ENCODE results near the gene TGFA. TPM values are rescaled to one million over a fixed set of nuclear protein-coding genes. Genes with fewer than 3 reads are reported as not detected.

Gene TGFA
- total and polyA plus RNA-seq, 2 experiments from 2014 or later, result 2.6 to 5.6 TPM

GRCh38 chr2:70537840-70538239 is 15.8 kb downstream of the TGFA start:
- TF ChIP-seq EZH2phosphoT487 (IDR thresholded peaks at IDR 0.05; ENCODE audit: low read depth, severe bottlenecking, unreplicated experiment) (no peak), CTCF (IDR thresholded peaks at IDR 0.05; ENCODE audit: poor library complexity) (no peak), EZH2 (IDR thresholded peaks at IDR 0.05; ENCODE audit: borderline replicate concordance) (no peak)
- no peaks in the 10 kb centered on the region for H3K9me3 ChIP-seq (ENCODE audit: low read depth)
- WGBS (ENCODE audit: low lambda C conversion rate, missing lambda C conversion rate), result 91% methylated on average over 1 of the region's 1 CpG
- H3K4me3 ChIP-seq, result no peak overlapping the region
- peaks cover 4% of the 10 kb centered on the region for H3K4me1 ChIP-seq (ENCODE audit: insufficient read depth)
- no peaks in the 10 kb centered on the region for H3K27me3 ChIP-seq
- no peak overlapping the region for H3K27ac ChIP-seq
- H3K9me2 ChIP-seq (replicated peaks; ENCODE audit: insufficient read depth), result no peaks in the 10 kb centered on the region
- no peak for DNase-seq (ENCODE audit: low spot score)
- H3K79me2 ChIP-seq, result no peaks in the 10 kb centered on the region
- no peak overlapping the region for H3K4me2 ChIP-seq
- no peaks in the 10 kb centered on the region for H3K36me3 ChIP-seq (replicated peaks; ENCODE audit: insufficient read depth, low read depth)
- H4K20me1 ChIP-seq (ENCODE audit: insufficient read depth, poor library complexity, severe bottlenecking), result no peaks in the 10 kb centered on the region
- H2AFZ ChIP-seq, result no peak overlapping the region

- H2AFZ ChIP-seq, result no peak overlapping the region
- no peak overlapping the region for H3K4me3 ChIP-seq
- H3K27me3 ChIP-seq, result no peaks in the 10 kb centered on the region
- H3K4me1 ChIP-seq (ENCODE audit: insufficient read depth), result peaks cover 4% of the 10 kb centered on the region
- H3K27ac ChIP-seq, result no peak overlapping the region
- no peak for TF ChIP-seq EZH2phosphoT487 (IDR thresholded peaks at IDR 0.05; ENCODE audit: low read depth, severe bottlenecking, unreplicated experiment)
- TF ChIP-seq CTCF (IDR thresholded peaks at IDR 0.05; ENCODE audit: poor library complexity), result no peak
- no peak for TF ChIP-seq EZH2 (IDR thresholded peaks at IDR 0.05; ENCODE audit: borderline replicate concordance)
- no peak overlapping the region for H3K4me2 ChIP-seq
- WGBS (ENCODE audit: low lambda C conversion rate, missing lambda C conversion rate), result 100% methylated on average over 2 of the region's 2 CpGs
- H3K9me3 ChIP-seq (ENCODE audit: low read depth), result no peaks in the 10 kb centered on the region
- no peaks in the 10 kb centered on the region for H3K79me2 ChIP-seq
- H3K9me2 ChIP-seq (replicated peaks; ENCODE audit: insufficient read depth), result no peaks in the 10 kb centered on the region
- no peaks in the 10 kb centered on the region for H3K36me3 ChIP-seq (replicated peaks; ENCODE audit: insufficient read depth, low read depth)
- DNase-seq (ENCODE audit: low spot score), result no peak
- no peaks in the 10 kb centered on the region for H4K20me1 ChIP-seq (ENCODE audit: insufficient read depth, poor library complexity, severe bottlenecking)
Observed at GRCh38 chr2:70536517-70537055, 17.0 kb downstream of the TGFA start.

- TF ChIP-seq EZH2 (IDR thresholded peaks at IDR 0.05; ENCODE audit: borderline replicate concordance) (no peak), CTCF (IDR thresholded peaks at IDR 0.05; ENCODE audit: poor library complexity) (no peak), EZH2phosphoT487 (IDR thresholded peaks at IDR 0.05; ENCODE audit: low read depth, severe bottlenecking, unreplicated experiment) (no peak)
- H3K4me3 ChIP-seq, result no peak overlapping the region
- WGBS (ENCODE audit: low lambda C conversion rate, missing lambda C conversion rate), result 32% methylated on average over 2 of the region's 2 CpGs
Observed at GRCh38 chr2:70535573-70535972, 18.1 kb downstream of the TGFA start.

More at GRCh38 chr2:70535573-70535972, 18.1 kb downstream of the TGFA start:
- peaks cover 4% of the 10 kb centered on the region for H3K4me1 ChIP-seq (ENCODE audit: insufficient read depth)
- no peaks in the 10 kb centered on the region for H3K79me2 ChIP-seq
- H3K36me3 ChIP-seq (replicated peaks; ENCODE audit: insufficient read depth, low read depth), result no peaks in the 10 kb centered on the region
- H4K20me1 ChIP-seq (ENCODE audit: insufficient read depth, poor library complexity, severe bottlenecking), result no peaks in the 10 kb centered on the region
- H2AFZ ChIP-seq, result no peak overlapping the region
- H3K4me2 ChIP-seq, result no peak overlapping the region
- no peaks in the 10 kb centered on the region for H3K27me3 ChIP-seq
- H3K9me3 ChIP-seq (ENCODE audit: low read depth), result no peaks in the 10 kb centered on the region
- no peak for DNase-seq (ENCODE audit: low spot score)
- H3K9me2 ChIP-seq (replicated peaks; ENCODE audit: insufficient read depth), result no peaks in the 10 kb centered on the region
- no peak overlapping the region for H3K27ac ChIP-seq

Data from hepatocyte (in vitro differentiated cells).